ENCODE measurements around the gene GMCL2.

GRCh38 chr5:178160176-178160575 is 27.0 kb downstream of the GMCL2 start:
- TF ChIP-seq, protein P1, sequence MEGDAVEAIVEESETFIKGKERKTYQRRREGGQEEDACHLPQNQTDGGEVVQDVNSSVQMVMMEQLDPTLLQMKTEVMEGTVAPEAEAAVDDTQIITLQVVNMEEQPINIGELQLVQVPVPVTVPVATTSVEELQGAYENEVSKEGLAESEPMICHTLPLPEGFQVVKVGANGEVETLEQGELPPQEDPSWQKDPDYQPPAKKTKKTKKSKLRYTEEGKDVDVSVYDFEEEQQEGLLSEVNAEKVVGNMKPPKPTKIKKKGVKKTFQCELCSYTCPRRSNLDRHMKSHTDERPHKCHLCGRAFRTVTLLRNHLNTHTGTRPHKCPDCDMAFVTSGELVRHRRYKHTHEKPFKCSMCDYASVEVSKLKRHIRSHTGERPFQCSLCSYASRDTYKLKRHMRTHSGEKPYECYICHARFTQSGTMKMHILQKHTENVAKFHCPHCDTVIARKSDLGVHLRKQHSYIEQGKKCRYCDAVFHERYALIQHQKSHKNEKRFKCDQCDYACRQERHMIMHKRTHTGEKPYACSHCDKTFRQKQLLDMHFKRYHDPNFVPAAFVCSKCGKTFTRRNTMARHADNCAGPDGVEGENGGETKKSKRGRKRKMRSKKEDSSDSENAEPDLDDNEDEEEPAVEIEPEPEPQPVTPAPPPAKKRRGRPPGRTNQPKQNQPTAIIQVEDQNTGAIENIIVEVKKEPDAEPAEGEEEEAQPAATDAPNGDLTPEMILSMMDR (IDR thresholded peaks at IDR 0.05) = no peak
- TF ChIP-seq POLR2A (IDR thresholded peaks at IDR 0.05) = no peak
- TF ChIP-seq POLR2AphosphoS5 (IDR thresholded peaks at IDR 0.05) = no peak

Measured in prostate gland (tissue), 2 donors.